DMS 273 (cell line): ENCODE results near the gene KRT83.
"Not testable (repeated sequence)": the region's sequence is repeated elsewhere in the genome, so short reads cannot be mapped to it uniquely, and the experiment has no call there.

Experiments
- DNase-seq: peaks from one replicate; lab custom pipeline; 2025; ENCODE audit not compliant: unreplicated experiment; lab: John Stamatoyannopoulos, UW

The KRT83 gene

DNA sequence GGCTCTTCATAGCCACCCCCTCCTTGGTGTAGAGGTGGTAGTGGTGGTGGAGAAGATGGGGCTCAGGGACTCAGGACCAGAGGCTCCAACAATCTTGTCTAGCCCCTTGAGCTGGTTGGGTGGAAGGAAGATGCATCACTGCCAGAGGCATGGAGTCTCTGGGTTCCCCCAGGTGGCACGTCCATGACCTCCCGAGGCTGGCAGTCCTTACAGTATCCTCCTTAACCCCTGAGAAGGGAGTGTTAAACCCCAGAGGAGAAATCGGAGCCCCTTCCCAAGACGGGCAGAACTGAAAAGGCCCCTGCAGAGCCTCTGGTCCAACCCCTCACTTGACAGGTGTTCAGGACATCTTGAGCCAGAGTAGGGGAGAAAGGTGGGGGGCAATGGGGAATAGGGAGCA lies 9.1 kb downstream of the KRT83 start:
- DNase-seq: no peak

DNA sequence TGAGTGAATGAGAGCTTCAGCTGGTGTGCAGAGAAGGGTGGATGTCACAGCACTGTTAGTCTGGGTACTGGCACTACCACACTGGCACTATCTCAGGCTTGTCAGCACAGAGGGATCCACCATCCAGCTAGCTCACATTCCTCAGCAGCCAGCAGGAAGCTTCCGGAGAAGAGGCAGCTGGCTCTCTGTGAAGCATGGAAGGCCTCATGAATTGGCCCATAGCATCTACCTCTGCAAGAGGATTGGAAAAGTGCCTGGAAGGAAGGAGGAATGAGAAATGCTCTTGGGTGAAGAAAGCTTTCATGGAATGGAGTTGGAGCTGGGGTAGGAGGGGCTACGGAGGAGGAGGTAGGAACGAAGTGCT lies 9.9 kb downstream of the KRT83 start:
- no peak for DNase-seq

DNA sequence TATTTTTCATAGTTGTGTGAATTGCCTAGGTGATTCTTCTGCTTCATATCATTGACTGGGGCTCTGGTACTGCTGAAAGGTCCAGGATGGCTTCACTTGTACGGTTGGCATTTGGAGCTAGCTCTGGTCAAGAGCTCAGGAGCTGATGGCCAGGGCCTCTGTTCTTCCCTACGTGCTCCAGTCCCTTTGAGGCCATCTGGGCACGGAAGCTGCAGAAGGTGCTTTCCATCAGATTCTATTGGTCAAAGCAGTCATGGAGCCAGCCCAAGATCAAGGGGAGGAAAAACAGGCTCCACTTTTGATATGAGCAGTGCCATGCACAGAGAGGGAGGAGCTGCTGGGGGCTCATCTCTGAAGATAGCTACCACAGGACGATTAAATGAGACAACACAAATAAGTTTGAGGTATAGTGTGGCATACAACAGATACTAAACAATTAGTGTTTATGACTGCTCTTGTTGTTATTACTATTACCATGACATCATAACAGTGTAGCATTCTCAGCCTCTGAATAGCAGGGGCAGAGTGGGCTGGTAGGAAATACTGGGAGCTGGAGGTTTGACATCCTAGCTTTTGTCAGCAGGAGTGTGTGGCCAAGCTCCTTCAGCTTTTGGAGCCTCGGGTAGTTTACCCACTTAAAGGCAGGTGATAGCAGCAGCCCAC lies 10.4 kb downstream of the KRT83 start:
- DNase-seq: no peak

DNA sequence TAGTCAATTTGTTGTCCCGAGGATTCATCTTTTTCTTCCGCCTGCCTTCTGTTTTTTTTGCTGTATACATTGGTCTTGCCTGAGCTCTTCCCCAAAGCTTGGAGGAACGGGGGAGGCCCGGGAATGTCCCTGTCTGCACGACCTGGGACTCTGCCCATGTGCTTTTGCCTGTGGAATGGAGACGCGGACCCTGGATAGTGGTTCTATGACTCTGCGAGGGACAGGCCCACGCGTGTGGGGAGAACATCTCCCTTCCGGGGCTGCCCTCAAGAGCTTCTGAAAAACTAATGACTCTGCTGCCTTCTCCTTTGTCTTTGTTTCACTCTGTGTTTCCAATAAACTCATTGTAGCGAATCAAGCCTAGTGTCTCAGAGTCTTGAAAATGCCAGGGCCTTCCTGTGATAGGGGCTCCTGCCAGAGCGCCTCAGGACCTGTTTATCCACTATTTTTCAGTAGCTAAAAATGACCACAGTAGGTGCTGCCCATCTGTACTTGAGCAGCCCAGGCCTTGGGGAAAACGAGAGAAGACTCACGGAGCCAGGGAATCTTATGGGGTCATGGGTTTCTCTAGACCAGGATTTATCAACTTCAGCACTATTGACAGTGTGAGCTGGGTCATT lies 12.3 kb downstream of the KRT83 start:
- no peak for DNase-seq

DNA sequence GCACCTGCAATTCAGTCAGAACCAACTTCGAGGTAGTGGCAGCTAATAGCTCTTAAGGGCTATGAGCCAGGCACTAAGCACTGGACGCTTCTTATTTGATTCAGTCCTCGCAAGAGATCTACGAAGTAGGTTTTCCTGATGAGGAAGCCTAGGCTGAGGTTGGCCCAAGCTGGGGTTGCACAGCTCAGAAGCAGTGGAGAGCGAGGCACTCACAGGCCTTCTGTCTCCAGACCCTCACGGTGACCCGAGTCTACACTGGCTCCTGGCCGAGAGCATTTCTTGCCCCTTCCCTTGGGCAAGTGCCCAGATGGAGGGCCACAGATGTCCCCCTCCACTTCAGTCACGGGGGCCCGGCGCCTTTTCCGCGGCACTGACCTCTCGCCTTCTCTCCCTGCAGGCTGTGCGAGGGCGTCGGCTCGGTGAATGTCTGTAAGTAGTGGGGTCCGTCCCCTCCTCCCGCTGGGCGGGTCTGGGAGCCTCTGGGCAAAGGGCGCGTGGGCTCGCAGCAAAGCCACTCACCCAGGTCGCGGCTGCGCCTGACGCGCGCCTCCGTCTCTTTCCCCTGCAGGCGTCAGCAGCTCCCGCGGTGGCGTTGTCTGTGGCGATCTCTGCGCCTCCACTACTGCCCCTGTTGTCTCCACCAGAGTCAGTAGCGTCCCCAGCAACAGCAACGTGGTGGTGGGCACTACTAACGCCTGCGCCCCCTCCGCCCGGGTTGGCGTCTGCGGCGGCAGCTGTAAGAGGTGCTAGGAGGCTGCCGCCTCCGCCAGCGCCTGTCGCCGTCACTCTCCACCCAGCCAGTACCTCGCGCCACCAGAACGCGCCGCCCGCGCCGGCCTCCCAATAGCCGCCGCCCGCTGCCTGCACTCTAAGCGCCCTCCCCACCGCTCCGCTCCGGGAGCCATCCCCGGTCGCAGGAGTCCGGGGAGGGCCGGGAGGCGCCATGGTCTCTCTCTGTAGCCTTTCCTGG lies 13.1 kb downstream of the KRT83 start:
- peak; percentile 71 for DNase-seq

DNA sequence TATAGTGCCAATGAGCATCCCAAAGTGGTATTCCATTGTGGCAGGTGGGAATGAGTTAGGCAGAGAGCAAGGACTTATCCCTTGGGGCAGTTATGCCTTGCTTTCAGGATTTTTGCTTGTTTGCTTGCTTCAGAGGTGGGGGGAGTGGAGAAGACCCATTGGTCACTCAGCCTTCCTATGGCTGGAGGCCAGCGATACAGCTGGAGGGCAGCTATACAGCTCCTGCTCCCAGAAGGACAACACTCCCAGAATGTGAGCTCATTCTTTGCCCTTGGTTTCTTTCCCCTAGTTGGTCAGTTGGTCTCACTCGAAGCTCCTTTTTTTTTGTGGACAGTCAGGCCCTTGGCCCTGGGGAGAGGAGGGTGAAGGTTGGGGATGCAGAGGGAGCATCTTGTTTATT lies 14.5 kb downstream of the KRT83 start:
- no peak for DNase-seq

DNA sequence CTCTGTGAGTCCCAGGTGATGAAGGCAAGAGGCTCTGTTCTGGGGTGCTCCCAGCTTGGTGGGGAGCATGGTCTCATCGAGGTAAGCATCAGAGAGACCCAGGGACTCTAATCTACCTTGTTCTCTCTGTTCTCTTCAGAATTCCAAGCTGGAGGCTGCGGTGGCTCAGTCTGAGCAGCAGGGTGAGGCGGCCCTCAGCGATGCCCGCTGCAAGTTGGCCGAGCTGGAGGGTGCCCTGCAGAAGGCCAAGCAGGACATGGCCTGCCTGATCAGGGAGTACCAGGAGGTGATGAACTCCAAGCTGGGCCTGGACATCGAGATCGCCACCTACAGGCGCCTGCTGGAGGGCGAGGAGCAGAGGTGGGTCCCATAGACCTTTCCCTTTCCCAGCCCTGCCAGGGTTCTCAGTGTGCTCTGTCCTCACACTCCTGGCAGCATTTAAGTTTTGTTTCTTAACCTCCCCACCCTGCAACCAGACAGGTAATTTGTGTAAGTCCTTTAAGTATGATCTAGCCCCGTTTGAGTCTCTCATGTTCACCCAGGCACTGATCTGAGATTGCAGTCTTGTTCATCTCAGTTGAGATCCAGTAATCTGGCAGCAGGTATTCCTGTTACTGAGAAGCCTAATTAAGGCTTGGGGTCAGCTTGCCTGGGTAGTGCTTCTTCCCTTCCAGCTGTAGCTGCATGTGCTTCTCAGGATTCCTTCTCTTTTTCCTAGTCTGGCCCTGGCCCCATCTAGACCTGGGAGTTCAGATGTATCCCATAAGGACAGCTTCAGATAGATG lies 15.1 kb downstream of the KRT83 start:
- peak; percentile 5 for DNase-seq

DNA sequence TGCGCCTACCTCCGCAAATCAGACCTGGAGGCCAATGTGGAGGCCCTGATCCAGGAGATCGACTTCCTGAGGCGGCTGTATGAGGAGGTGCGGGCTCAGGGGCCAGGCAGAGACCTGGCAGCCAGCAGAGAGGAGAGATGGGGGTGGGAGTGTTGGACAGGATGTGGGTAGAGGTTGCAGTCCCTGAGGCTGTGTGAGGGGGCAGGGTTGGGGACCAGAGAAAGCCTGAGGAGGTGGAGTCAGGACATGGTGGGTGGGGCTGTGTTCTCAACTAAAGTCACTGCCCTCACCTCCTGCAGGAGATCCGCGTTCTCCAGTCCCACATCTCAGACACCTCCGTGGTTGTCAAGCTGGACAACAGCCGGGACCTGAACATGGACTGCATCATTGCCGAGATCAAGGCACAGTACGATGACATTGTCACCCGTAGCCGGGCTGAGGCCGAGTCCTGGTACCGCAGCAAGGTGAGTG lies 16.2 kb downstream of the KRT83 start:
- DNase-seq: not testable (repeated sequence)

DNA sequence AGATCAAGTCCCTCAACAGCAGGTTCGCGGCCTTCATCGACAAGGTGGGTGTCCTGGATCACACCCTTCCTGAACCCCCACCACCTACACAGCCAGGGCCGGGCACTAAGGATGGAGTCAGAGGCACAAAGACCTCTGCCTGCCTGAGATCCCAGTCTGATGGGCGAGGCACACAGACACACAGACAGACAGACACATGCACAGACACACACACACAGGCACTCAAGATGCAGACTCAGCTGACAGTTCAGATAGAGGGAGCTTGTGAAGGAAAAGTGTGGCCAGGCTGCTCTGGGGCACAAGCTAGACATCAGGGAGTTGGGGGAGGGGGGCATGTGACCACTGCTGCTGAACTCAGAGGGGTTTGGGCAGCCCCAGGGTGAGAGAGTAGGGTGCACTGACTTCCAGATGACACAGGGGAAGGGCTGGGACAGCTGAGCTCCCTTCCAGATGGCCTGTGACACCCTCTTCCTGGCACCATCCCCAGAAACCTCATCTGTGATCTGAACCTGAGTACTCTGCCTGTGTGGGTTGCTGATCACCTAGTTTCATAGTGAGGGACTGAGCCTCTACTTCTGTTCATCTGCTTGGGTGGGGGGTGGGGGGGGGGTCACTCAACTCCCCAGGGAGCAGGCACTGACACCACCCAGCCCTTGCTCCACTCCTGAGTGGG lies 18.8 kb downstream of the KRT83 start:
- DNase-seq: not testable (repeated sequence)

DNA sequence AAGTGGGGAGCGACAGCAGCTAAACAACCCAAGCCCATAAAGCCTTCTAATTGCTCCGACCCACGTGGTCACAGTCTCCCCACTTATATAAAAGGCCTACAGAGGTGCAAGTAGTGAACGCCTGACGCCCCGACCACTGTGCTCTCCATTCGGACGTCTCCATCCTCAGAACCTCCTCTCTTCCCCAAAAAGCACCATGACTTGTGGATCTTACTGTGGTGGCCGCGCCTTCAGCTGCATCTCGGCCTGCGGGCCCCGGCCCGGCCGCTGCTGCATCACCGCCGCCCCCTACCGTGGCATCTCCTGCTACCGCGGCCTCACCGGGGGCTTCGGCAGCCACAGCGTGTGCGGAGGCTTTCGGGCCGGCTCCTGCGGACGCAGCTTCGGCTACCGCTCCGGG lies 19.5 kb downstream of the KRT83 start:
- DNase-seq: not testable (repeated sequence)

DNA sequence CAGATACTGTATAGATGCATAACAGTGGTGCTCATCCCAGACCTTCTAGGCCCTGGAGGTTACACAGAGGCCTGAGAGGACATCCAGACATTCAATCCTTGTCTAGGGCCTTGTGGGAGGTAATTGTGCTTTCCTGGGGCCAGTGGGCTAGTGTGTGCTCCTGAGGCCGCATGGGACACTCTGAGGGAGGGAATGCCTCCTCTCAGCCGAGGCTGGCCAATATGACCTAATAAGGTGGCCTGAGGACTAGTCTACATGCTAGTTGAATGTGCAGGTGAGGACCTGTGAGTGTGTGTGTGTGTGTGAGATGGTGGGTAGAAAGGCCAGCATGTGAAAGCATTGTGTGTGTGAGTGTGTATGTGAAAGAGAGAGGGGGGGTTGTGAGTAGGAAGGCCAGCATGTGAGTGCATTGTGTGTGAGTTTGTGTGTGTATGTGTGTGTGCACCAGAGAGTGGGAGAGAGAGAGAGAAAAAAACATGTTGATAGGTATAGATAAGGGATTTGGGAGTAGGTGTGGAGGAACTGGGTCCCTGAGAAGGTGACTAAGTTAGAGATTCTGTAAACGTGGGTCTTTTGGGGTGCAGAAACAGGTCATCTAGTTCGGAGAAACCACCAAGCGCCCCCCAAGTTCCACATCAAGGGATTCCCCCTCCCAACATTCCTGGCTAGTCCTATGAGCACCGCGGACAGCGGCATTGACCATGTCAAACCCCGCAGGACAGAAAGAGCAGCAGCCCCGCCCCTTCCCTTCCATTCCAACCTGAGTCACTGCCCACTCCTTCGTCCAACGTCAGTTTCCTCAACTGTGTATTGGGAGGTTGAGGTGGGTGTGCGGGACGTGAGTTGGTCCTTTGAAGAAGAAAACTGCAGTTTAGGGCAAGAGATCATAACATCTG lies 20.2 kb downstream of the KRT83 start:
- no peak for DNase-seq

DNA sequence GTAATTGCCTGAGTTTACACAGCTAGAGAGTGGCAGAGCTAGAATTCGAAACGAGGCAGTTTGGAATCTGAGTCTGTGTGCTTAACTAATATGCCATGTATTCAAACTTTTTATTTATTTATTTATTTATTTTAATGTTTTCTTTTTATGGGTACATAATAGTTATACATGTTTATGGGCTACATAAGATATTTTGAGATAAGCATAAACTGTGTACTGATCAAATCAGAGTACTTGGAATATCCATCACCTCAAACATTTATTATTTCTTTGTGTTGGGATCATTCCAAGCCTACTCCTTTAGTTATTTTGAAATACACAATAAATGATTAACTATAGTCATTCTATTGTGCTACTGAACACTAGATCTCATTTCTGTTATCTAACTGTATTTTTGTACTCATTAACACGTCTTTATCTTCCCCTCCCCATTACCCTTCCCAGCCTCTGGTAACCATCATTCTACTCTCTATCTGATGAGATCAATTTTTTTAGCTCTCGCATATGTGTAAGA lies 22.5 kb downstream of the KRT83 start:
- DNase-seq: no peak

DNA sequence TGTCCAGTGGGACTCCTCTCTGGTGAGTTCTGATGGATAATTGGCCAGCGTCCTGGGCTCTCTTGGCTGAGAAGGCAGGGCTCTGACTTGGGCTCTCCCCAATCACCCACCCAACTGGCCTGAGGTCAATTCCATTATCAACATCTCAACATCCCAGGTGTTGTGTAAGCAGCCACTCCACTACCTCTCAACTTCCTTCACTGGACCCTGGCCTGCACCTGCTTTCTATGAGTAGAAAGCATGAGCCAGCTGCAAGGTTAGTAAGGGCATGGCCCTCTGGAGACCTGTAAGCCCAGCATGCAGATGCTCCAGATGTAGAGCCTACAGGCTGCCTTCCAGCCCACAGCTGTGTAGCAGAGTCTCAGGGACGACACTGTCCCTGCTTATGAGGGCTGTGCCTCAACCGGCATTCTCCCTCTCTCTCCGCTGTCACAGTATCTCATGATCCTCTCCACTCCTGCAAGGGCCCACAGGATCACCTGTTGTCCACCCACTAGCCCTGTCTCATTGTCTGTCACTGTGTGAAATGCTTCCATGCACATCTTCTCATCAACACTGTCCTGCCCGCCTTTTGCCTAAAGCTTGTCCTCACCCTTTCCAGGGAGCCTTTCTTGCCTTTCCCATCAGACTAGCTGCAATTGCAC lies 24.5 kb downstream of the KRT83 start:
- DNase-seq: no peak

DNA sequence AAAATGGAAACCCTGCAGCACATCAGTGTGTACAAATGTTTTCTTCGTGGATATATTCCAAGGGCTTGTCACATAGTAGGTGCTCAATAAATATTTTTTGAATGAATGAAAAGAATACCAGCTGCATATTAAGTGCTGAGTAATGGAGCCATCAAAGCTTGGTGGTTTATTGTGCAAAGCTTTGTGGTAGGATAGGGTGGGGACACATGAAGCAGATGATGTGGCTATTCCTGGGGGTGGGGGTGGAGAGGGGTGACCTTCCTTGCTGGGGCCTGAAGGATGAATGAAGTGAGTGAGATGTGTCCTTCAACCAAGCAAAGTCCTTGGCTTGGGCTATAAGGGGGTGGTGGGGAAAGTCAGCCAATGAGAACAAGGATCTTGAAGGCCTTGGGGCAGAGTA lies 25.5 kb downstream of the KRT83 start:
- no peak for DNase-seq

DNA sequence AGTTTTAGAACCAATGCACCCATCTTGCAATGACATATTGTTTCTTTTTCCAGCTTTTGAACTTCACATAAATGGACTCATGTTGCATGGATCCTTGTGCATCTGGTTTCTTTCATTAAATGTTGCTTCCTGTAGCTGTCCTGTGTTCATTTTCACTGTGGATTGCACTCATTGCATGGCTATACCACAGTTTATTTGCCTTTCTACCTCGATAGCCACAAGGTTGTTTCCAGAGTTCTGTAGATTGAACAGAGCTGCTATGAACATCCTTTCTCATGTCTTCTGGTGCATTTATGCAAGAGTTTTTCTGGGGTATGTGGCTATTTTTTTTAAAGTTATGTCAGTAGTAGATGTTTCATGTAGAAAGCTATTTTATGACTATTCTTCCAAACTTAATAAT lies 26.4 kb downstream of the KRT83 start:
- no peak for DNase-seq

DNA sequence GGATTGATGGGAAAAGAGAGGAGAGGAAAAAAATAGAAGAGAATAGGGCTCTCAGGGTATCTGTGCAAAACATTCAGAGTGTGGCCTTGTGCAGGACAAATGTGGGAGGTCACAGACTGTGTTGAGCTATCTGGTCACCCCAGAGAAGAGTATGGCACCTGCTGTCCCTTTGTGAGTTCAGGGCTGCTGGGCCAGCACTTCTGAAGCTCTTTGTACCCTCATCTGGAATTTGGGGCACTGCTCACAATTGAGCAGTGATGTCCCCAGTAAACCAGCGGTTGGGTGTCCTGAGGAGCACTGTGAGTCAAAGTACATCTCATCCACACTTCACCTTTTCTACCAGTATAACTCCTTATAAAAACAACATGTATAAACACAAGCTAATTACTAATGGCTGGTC lies 27.3 kb downstream of the KRT83 start:
- no peak for DNase-seq

DNA sequence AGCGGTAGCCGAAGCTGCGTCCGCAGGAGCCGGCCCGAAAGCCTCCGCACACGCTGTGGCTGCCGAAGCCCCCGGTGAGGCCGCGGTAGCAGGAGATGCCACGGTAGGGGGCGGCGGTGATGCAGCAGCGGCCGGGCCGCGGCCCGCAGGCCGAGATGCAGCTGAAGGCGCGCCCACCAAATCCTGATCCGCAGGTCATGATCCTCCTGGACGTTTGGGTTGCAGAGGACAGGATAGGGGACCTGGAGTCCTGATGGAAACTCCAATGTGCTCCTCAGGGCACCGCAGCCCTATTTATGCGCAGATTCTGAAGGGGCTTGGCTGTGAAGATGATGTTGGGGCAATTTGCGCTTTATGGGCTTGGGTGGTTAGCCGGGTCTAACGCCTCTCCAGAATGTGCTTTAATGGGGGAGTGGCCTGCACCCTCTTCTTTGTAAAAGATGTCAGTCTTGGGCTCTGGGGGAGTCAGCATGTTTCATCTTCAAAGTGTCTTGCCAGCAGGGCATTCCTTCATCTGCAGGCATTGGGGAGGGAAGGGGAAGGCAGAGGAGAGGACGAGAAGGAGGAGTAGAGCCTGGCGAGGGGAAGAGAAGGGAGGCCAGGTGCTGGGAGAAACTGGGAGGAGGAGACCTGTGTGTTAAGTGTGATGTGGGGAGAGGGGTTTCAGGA lies 29.8 kb downstream of the KRT83 start, which contains the start of gene KRT81:
KRT81 (minus strand) TSS at position 268 of the 669 bp plus-strand sequence; CDS start at position 199, 69 bp downstream.
- no peak for DNase-seq

DNA sequence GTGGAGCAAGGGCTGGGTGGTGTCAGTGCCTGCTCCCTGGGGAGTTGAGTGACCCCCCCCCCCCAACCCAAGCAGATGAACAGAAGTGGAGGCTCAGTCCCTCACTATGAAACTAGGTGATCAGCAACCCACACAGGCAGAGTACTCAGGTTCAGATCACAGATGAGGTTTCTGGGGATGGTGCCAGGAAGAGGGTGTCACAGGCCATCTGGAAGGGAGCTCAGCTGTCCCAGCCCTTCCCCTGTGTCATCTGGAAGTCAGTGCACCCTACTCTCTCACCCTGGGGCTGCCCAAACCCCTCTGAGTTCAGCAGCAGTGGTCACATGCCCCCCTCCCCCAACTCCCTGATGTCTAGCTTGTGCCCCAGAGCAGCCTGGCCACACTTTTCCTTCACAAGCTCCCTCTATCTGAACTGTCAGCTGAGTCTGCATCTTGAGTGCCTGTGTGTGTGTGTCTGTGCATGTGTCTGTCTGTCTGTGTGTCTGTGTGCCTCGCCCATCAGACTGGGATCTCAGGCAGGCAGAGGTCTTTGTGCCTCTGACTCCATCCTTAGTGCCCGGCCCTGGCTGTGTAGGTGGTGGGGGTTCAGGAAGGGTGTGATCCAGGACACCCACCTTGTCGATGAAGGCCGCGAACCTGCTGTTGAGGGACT lies 30.6 kb downstream of the KRT83 start:
- DNase-seq: not testable (repeated sequence)
